GM12872 (cell line): Measurements from ENCODE around the gene HTT.

Source experiments
- CTCF ChIP-seq: IDR thresholded peaks from 3 replicates; pipeline ENCODE4 v1.5.1; 2011; ENCODE audit warnings: low read depth, mild to moderate bottlenecking, low read length, moderate library complexity; ENCODE audit not compliant: insufficient read depth

HTT gene

GRCh38 chr4:3047464-3048286 lies 26.8 kb upstream of the HTT start:
- TF ChIP-seq CTCF: peak; percentile 77

DNA sequence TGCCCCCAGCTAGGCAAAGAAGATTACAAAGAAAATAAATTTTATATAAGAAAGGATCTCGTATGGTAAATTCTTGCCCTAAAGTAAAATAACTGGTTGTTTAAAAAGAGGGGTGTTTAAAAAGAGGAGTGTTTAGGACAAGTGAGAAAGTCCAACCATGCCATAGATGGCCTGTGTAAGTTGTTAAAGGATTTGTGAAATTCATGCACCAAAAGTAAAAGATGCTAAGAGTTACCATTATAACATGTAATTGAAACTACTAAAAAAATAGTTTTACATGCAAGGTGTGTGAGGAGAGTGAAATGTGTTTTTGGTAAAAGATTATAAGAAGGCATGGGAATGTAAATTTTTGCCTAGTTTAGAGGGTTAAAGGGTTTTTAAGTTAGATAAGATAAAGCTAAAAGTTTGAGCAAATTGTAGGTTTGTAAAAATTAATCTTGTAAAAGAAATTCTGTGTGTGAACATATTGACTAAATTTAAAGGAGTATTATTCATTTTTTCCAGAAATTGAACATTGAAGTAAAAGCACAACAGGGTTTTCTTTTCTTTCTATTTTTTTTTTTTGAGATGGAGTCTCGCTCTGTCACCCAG lies 20.2 kb upstream of the HTT start:
- no peak for TF ChIP-seq CTCF

DNA sequence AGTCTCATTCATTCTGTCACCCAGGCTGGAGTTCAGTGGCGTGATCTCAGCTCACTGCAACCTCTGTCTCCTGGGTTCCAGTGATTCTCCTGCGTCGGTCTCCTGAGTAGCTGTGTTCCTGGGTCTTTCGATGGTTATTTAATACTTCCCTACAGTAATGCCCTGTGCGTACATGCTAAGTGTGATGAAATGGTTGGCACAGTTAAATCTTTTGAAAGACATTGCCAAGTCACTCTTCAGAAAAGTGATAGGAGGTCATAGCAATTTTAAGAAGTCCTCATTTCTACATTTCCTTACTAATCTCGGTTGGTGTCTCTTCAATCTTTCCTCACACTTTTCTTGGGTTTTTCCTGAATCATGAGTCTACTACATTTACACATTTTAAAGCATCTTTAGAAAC lies 14.5 kb upstream of the HTT start:
- TF ChIP-seq CTCF: no peak

DNA sequence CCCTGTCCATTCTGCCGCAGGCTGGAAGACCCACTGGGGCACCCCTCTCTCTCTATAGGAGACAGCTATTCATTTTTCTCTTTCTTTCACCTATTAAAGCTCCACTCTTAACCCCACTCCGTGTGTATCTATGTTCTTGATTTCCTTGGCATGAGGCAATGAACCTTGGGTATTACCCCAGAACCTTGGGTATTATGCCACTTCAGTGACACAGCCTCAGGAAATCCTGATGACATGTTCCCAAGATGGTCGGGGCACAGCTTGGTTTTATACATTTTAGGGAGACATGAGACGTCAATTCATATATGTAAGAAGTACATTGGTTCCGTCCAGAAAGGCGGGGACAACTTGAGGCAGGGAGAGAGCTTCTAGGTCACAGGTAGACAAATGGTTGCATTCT lies 13.5 kb upstream of the HTT start:
- TF ChIP-seq CTCF: no peak

DNA sequence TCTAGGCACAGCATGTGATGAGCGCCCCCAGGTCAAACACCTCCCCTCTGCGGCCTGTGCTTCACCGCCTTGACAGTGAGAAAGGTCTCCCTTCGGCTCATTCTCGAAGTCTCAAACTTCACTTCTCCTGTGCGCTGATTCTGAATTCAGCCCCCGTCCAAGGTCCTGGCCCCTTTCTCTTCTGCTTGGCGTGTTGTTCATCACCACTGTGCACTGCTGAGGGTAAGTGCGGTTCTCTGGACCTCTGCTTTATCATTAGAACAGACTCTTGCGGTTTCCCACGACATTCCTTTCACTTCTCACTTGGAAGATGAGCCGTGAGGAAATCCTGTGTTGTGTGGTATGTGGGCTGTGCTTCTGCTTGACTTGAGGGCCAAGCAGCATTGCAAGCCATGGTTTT lies 12.0 kb upstream of the HTT start:
- TF ChIP-seq CTCF: no peak

DNA sequence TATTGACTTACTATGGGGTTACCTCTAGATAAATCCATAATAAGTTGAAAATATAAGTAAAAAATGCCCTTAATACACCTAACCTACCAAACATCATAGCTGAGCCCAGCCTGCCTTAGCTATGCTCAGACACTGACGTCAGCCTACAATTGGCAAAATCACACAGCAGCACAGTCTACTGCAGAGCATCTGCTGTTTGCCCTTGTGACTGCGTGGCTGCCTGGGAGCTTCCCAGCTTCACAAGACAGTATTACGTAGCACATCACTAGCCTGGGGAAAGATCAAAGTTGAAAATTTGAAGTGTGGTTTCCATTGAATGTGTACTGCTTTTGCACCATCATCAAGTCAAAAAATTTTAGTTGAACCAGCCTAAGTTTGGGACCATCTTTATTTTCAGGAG lies 8.9 kb upstream of the HTT start:
- no peak for TF ChIP-seq CTCF

DNA sequence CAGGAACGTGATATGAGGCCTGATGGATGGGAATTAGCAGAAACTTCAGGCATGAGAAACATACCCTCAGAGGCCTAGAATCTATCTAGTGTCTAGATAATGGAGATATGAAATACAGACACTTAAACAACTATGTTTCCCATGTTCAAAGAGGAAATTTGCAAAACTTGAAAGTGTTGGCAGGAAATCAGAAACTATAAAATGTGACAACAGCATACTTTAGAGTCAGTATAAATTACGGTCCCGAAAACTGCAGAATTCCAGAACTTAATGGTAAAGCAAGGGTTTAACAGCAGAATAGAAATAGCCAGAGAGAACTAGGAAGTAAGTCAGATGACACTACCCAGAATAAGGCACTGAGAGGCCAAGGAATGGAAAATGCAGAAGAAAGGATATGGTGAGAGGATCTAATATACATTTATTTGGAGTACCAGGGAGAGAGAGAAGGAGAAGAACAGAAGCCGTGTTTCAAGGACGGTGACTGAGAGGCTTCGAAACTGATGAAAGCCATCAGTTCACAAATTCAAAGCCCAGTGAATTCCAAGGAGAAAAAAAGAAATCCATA lies 7.6 kb upstream of the HTT start:
- no peak for TF ChIP-seq CTCF
